Measurements from ENCODE around the gene APLP2. TPM values are rescaled to one million over a fixed set of nuclear protein-coding genes. Genes with fewer than 3 reads are reported as not detected.

The APLP2 gene
- total and polyA plus RNA-seq, 2 experiments from 2014 or later = 322 to 362 TPM

- TF ChIP-seq ZNF462 (CRISPR knock-in tag; IDR thresholded peaks at IDR 0.05) = no peak
Measured at GRCh38 chr11:130024361-130024760, 45.3 kb upstream of the APLP2 start (continued).

GRCh38 chr11:130025371-130025770, 44.3 kb upstream of the APLP2 start:
- DNase-seq (ENCODE audit: low spot score) (no peak), ATAC-seq (no peak)
- Histone ChIP-seq H3K27me3 (ENCODE audit: insufficient read depth) (no peaks in the 10 kb centered on the region), H4K20me1 (replicated peaks; ENCODE audit: insufficient read depth) (no peaks in the 10 kb centered on the region), H3K36me3 (ENCODE audit: insufficient read depth) (no peaks in the 10 kb centered on the region), H3K4me3 (no peak overlapping the region), H3K27ac (ENCODE audit: low read depth) (no peak overlapping the region), H2AFZ (no peak overlapping the region), H3K4me2 (no peak overlapping the region), H3K79me2 (replicated peaks; ENCODE audit: insufficient read depth) (no peaks in the 10 kb centered on the region), H3F3A (replicated peaks; ENCODE audit: low read depth) (no peaks in the 10 kb centered on the region), H3K9me2 (ENCODE audit: insufficient read depth) (no peaks in the 10 kb centered on the region; the same call in 1 of the 2 replicates), H3K4me1 (ENCODE audit: insufficient read depth) (no peaks in the 10 kb centered on the region)
- Mint-ChIP-seq H3K4me3 (no peak overlapping the region), H3K36me3 (ENCODE audit: low read depth) (peaks cover 4% of the 10 kb centered on the region; the same call in 1 of the 3 replicates), H3K9me3 (peaks cover 9% of the 10 kb centered on the region; the same call in 1 of the 3 replicates), H3K27me3 (ENCODE audit: insufficient read depth, low read depth, poor library complexity) (peaks cover 3% of the 10 kb centered on the region), H3K4me1 (peaks cover 7% of the 10 kb centered on the region; the same call in 2 of the 3 replicates), H3K27ac (no peak overlapping the region)
- TF ChIP-seq ZNF462 (CRISPR knock-in tag; IDR thresholded peaks at IDR 0.05) (no peak), ETS1 (IDR thresholded peaks at IDR 0.05) (no peak), JUNB (IDR thresholded peaks at IDR 0.05; ENCODE audit: unreplicated experiment) (no peak), NANOG (IDR thresholded peaks at IDR 0.05; ENCODE audit: borderline replicate concordance) (no peak), STAT1 (IDR thresholded peaks at IDR 0.05; ENCODE audit: unreplicated experiment) (no peak), EZH2 (IDR thresholded peaks at IDR 0.05; ENCODE audit: low read depth, unreplicated experiment) (no peak), CREB1 (CRISPR knock-in tag; IDR thresholded peaks at IDR 0.05; ENCODE audit: low read depth) (no peak)

Data from GM23338 (cell line).